ENCODE results near the gene PCDH15. TPM values are rescaled to one million over a fixed set of nuclear protein-coding genes. Genes with fewer than 3 reads are reported as not detected.

The PCDH15 gene
- total and polyA plus RNA-seq, 2 of the 8 experiments (the other 6 are each of a cell fraction or from before 2014, with no cell fraction given) = 0.11 TPM; not detected in 1

DNA sequence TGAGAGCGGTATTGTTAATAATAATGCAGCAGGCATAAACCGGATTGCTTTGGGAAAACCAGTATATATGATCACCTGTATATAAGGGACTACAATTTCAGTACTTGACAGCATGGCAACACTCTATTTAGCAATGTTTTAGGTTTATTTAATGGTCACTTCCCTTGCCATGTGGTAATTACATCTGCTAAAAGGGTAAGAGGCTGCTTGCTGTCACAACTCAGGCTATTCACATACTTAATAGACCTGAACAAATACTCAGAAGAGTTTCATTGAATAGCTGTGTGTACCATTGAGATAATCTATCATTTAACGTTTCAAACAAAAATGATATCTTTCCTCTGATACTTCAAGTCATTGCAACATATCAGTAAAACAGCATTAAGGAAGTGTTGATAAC lies 90.1 kb downstream of the PCDH15 start:
- FAIRE-seq = no peak
- TF ChIP-seq EZH2 (IDR thresholded peaks at IDR 0.05; ENCODE audit: low read depth, low read length, severe bottlenecking) (no peak), JUND (IDR thresholded peaks at IDR 0.05; ENCODE audit: low read length) (no peak), POLR2AphosphoS5 (IDR thresholded peaks at IDR 0.05; ENCODE audit: low read depth, low read length) (no peak), TCF12 (IDR thresholded peaks at IDR 0.05; ENCODE audit: low read depth, low read length) (no peak), MAX (IDR thresholded peaks at IDR 0.05) (no peak), PHF8 (conservative IDR thresholded peaks at IDR 0.05; ENCODE audit: low read depth, low read length) (no peak), FOSL1 (IDR thresholded peaks at IDR 0.05; ENCODE audit: insufficient read depth, low read depth, low read length) (no peak), EGR1 (IDR thresholded peaks at IDR 0.05; ENCODE audit: borderline replicate concordance, low read depth, low read length) (no peak), SIRT6 (IDR thresholded peaks at IDR 0.05; ENCODE audit: low read length) (no peak), HDAC2 (IDR thresholded peaks at IDR 0.05; ENCODE audit: borderline replicate concordance in 1 of 2, low read depth in 2 of 2, low read length in 2 of 2) (no peak), SIX5 (IDR thresholded peaks at IDR 0.05; ENCODE audit: low read depth, low read length) (no peak), BCL11A (IDR thresholded peaks at IDR 0.05; ENCODE audit: low read depth in 2 of 2, low read length in 2 of 2) (no peak)
- TF ChIP-seq, protein P1, sequence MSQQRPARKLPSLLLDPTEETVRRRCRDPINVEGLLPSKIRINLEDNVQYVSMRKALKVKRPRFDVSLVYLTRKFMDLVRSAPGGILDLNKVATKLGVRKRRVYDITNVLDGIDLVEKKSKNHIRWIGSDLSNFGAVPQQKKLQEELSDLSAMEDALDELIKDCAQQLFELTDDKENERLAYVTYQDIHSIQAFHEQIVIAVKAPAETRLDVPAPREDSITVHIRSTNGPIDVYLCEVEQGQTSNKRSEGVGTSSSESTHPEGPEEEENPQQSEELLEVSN (IDR thresholded peaks at IDR 0.05) = no peak

More for the DNA sequence above, 90.1 kb downstream of the PCDH15 start:
- H3K4me3 ChIP-seq (ENCODE audit: extremely low read depth in 1 of 4, insufficient read depth in 2 of 4, low read depth in 3 of 4, low read length in 4 of 4) = no peak overlapping the region
- H4K91ac ChIP-seq (replicated peaks; ENCODE audit: insufficient read length, low read length) = no peak overlapping the region
- no peaks in the 10 kb centered on the region for H3K4me1 ChIP-seq (replicated peaks in 1 of 4; ENCODE audit: control insufficient read depth in 3 of 4, insufficient read depth in 4 of 4, low read length in 3 of 4)
- no peak overlapping the region for H4K5ac ChIP-seq (ENCODE audit: insufficient read length, low read depth, low read length)
- H3K18ac ChIP-seq (ENCODE audit: extremely low read depth, low read length) = no peak overlapping the region
- H2BK15ac ChIP-seq (ENCODE audit: low read length) = no peak overlapping the region
- no peak overlapping the region for H2BK120ac ChIP-seq (replicated peaks; ENCODE audit: low read depth, low read length)
- H2BK20ac ChIP-seq (ENCODE audit: low read length) = no peak overlapping the region
- H4K8ac ChIP-seq (ENCODE audit: extremely low read depth, insufficient read depth, low read length) = no peak overlapping the region
- H3K79me2 ChIP-seq (ENCODE audit: control insufficient read depth in 1 of 2, insufficient read depth in 2 of 2, low read length in 2 of 2) = no peaks in the 10 kb centered on the region
- no peak overlapping the region for H3K4me2 ChIP-seq (ENCODE audit: insufficient read depth in 1 of 2, low read depth in 2 of 2, low read length in 2 of 2)
- no peaks in the 10 kb centered on the region for H3K27me3 ChIP-seq (replicated peaks in 1 of 4; ENCODE audit: control insufficient read depth in 3 of 4, extremely low read depth in 1 of 4, insufficient read depth in 3 of 4, low read length in 3 of 4)
- WGBS, 2 experiments (ENCODE audit: extremely low coverage in 1 of 2, insufficient coverage in 1 of 2, insufficient read length in 1 of 2, insufficient replicate concordance in 2 of 2, low coverage in 1 of 2, low lambda C conversion rate in 2 of 2, missing lambda C conversion rate in 1 of 2) = 91% methylated on average over 3 of the region's 3 CpGs; no CpG with 5 or more reads in 1 of the 2 experiments
- no peak overlapping the region for H3K9ac ChIP-seq (replicated peaks in 1 of 4; ENCODE audit: extremely low read depth in 1 of 4, low read depth in 3 of 4, low read length in 3 of 4)
- H4K20me1 ChIP-seq (replicated peaks in 1 of 2; ENCODE audit: control insufficient read depth in 1 of 2, insufficient read depth in 2 of 2, low read length in 2 of 2) = no peaks in the 10 kb centered on the region
- H3K14ac ChIP-seq (ENCODE audit: insufficient read length) = no peak overlapping the region
- H2BK12ac ChIP-seq (ENCODE audit: low read depth, low read length) = no peak overlapping the region
- H3K36me3 ChIP-seq (ENCODE audit: control insufficient read depth in 2 of 4, insufficient read depth in 4 of 4, low read length in 3 of 4) = no peaks in the 10 kb centered on the region
- H3K9me3 ChIP-seq (ENCODE audit: insufficient read depth in 2 of 2, low read depth in 1 of 2, low read length in 1 of 2) = no peaks in the 10 kb centered on the region
- DNase-seq (ENCODE audit: low read depth in 1 of 2, low spot score in 2 of 2) = no peak
- no peak overlapping the region for H2BK5ac ChIP-seq (ENCODE audit: low read depth, low read length)
- H3K56ac ChIP-seq (replicated peaks; ENCODE audit: insufficient read length, low read depth, low read length) = no peak overlapping the region
- no peak overlapping the region for H3K23ac ChIP-seq (ENCODE audit: insufficient read length)
- H3K79me1 ChIP-seq (ENCODE audit: low read depth, low read length) = no peaks in the 10 kb centered on the region
- H3K27ac ChIP-seq (ENCODE audit: low read depth, low read length) = no peak overlapping the region
- H2AFZ ChIP-seq (ENCODE audit: low read length) = no peak overlapping the region
- POLR2A ChIA-PET (ENCODE audit: partially characterized antibody) = no interaction called here
- H3K4ac ChIP-seq (replicated peaks; ENCODE audit: insufficient read length, low read depth, low read length) = no peak overlapping the region
- CTCF ChIA-PET (ENCODE audit: partially characterized antibody) = no interaction called here
- H3K23me2 ChIP-seq (ENCODE audit: low read depth, low read length) = no peaks in the 10 kb centered on the region
- no peak overlapping the region for H2AK5ac ChIP-seq (ENCODE audit: low read depth, low read length)
